H1 (cell line): ENCODE data around the gene SLC2A14. TPM values are rescaled to one million over a fixed set of nuclear protein-coding genes. Genes with fewer than 3 reads are reported as not detected.

Experiments used
- CTCF ChIA-PET: fragments of 300-600 bp; sonication (Branson Sonifier 250); formaldehyde crosslinking; loops from one replicate; lab custom pipeline; 2021; ENCODE audit not compliant: partially characterized antibody; lab: Charles Lee
- POLR2A ChIA-PET: fragments of 300-600 bp; sonication (Branson Sonifier 250); formaldehyde crosslinking; loops from one replicate; lab custom pipeline; 2021; ENCODE audit warnings: inconsistent platforms; ENCODE audit not compliant: partially characterized antibody; lab: Charles Lee
- DNase-seq, 2 experiments: peaks; one replicate each; pipeline versions ENCODE4 v3.0.0 to v3.0.0-alpha.2; 2010 to 2022; ENCODE audit warnings: low spot score in 2 of 2, low read depth in 1 of 2, mixed read lengths in 1 of 2
- FAIRE-seq: peaks from 2 replicates; lab custom pipeline; 2011; peaks lifted over from hg19 to GRCh38; lab: Jason Lieb, UNC
- H2AFZ ChIP-seq: 2 replicates; pipeline ENCODE4 v1.8.1; 2012; ENCODE audit warnings: low read length, inconsistent platforms
- H2AK5ac ChIP-seq: 2 replicates; pipeline ENCODE4 v1.6.1; 2013; ENCODE audit warnings: low read depth, low read length
- H2BK120ac ChIP-seq: replicated peaks from 2 replicates; pipeline ENCODE3; 2013; ENCODE audit warnings: low read depth, low read length, inconsistent platforms
- H2BK12ac ChIP-seq: 2 replicates; pipeline ENCODE4 v1.6.1; 2013; ENCODE audit warnings: low read depth, low read length
- H2BK15ac ChIP-seq: 2 replicates; pipeline ENCODE4 v1.6.1; 2013; ENCODE audit warnings: low read length
- H2BK20ac ChIP-seq: 2 replicates; pipeline ENCODE4 v1.6.1; 2013; ENCODE audit warnings: low read length
- H2BK5ac ChIP-seq: 2 replicates; pipeline ENCODE4 v1.6.1; 2013; ENCODE audit warnings: low read depth, low read length
- H3K14ac ChIP-seq: 2 replicates; pipeline ENCODE4 v1.6.1; 2013; ENCODE audit warnings: inconsistent platforms; ENCODE audit not compliant: insufficient read length
- H3K18ac ChIP-seq: 2 replicates; pipeline ENCODE4 v1.6.1; 2013; ENCODE audit warnings: low read length; ENCODE audit errors: extremely low read depth
- H3K23ac ChIP-seq: 2 replicates; pipeline ENCODE4 v1.6.1; 2013; ENCODE audit warnings: inconsistent platforms; ENCODE audit not compliant: insufficient read length
- H3K23me2 ChIP-seq: 2 replicates; pipeline ENCODE4 v1.6.1; 2013; ENCODE audit warnings: low read depth, low read length
- H3K27ac ChIP-seq: 2 replicates; pipeline ENCODE4 v1.6.1; 2011; ENCODE audit warnings: low read depth, low read length, inconsistent platforms
- H3K27me3 ChIP-seq, 4 experiments: replicated peaks in 1 of 4; 1 replicate in 1 of 4; 2 replicates in 3 of 4; pipeline versions ENCODE4 v1.6.1 to v1.8.1; 2011 to 2013; ENCODE audit warnings: low read length in 3 of 4, mild to moderate bottlenecking in 3 of 4, inconsistent platforms in 2 of 4, mixed read lengths in 2 of 4, moderate library complexity in 1 of 4; ENCODE audit not compliant: control insufficient read depth in 3 of 4, insufficient read depth in 3 of 4; ENCODE audit errors: extremely low read depth in 1 of 4
- H3K36me3 ChIP-seq, 4 experiments: 2 replicates each; pipeline versions ENCODE4 v1.6.1 to v1.8.1; 2011 to 2013; ENCODE audit warnings: mild to moderate bottlenecking in 4 of 4, low read length in 3 of 4, moderate library complexity in 2 of 4, control low read depth in 1 of 4, inconsistent platforms in 1 of 4; ENCODE audit not compliant: insufficient read depth in 4 of 4, control insufficient read depth in 2 of 4
- H3K4ac ChIP-seq: replicated peaks from 2 replicates; pipeline ENCODE3; 2013; ENCODE audit warnings: low read length, low read depth, mixed read lengths, inconsistent platforms; ENCODE audit not compliant: insufficient read length
- H3K4me1 ChIP-seq, 4 experiments: replicated peaks in 1 of 4; 1 replicate in 1 of 4; 2 replicates in 3 of 4; pipeline versions ENCODE4 v1.6.1 to v1.8.1; 2011 to 2013; ENCODE audit warnings: low read length in 3 of 4, inconsistent platforms in 2 of 4, mixed read lengths in 1 of 4; ENCODE audit not compliant: insufficient read depth in 4 of 4, control insufficient read depth in 3 of 4
- H3K4me2 ChIP-seq, 2 experiments: 2 replicates each; pipeline versions ENCODE4 v1.6.1 to v1.8.1; 2011 to 2013; ENCODE audit warnings: low read depth in 2 of 2, low read length in 2 of 2, control low read depth in 1 of 2, inconsistent platforms in 1 of 2, mild to moderate bottlenecking in 1 of 2; ENCODE audit not compliant: insufficient read depth in 1 of 2
- H3K4me3 ChIP-seq, 4 experiments: fragments of 200-600, 300-600 bp in 1 of 4; sonication (generic), shearing (Covaris generic), sonication (Bioruptor Twin) in 1 of 4; 2 replicates each; pipeline versions ENCODE4 v1.5.1 to v1.8.1; 2011 to 2016; ENCODE audit warnings: low read length in 4 of 4, low read depth in 3 of 4, control low read depth in 2 of 4, inconsistent platforms in 2 of 4, mild to moderate bottlenecking in 2 of 4, mixed read lengths in 1 of 4, moderate library complexity in 1 of 4; ENCODE audit not compliant: insufficient read depth in 2 of 4; ENCODE audit errors: extremely low read depth in 1 of 4
- H3K56ac ChIP-seq: replicated peaks from 2 replicates; pipeline ENCODE3; 2013; ENCODE audit warnings: low read depth, mild to moderate bottlenecking, mixed read lengths, low read length, inconsistent platforms; ENCODE audit not compliant: insufficient read length
- H3K79me1 ChIP-seq: 2 replicates; pipeline ENCODE4 v1.6.1; 2013; ENCODE audit warnings: low read depth, low read length, control low read depth
- H3K79me2 ChIP-seq, 2 experiments: 2 replicates each; pipeline versions ENCODE4 v1.6.1 to v1.8.1; 2012 to 2013; ENCODE audit warnings: low read length in 2 of 2, mild to moderate bottlenecking in 2 of 2, inconsistent platforms in 1 of 2; ENCODE audit not compliant: insufficient read depth in 2 of 2, control insufficient read depth in 1 of 2
- H3K9ac ChIP-seq, 4 experiments: replicated peaks in 1 of 4; 1 replicate in 1 of 4; 2 replicates in 3 of 4; pipeline versions ENCODE4 v1.6.1 to v1.8.1; 2011 to 2013; ENCODE audit warnings: low read depth in 3 of 4, low read length in 3 of 4, control low read depth in 2 of 4, mild to moderate bottlenecking in 2 of 4, moderate library complexity in 2 of 4, inconsistent platforms in 1 of 4; ENCODE audit errors: extremely low read depth in 1 of 4
- H3K9me3 ChIP-seq, 2 experiments: 2 replicates each; pipeline versions ENCODE4 v1.6.1 to v1.8.1; 2012 to 2013; ENCODE audit warnings: mild to moderate bottlenecking in 2 of 2, moderate library complexity in 2 of 2, control low read depth in 1 of 2, inconsistent platforms in 1 of 2, low read depth in 1 of 2, low read length in 1 of 2, mixed read lengths in 1 of 2; ENCODE audit not compliant: insufficient read depth in 2 of 2
- H4K20me1 ChIP-seq, 2 experiments: replicated peaks in 1 of 2; 2 replicates each; pipeline versions ENCODE3 to v1.8.1; 2011 to 2013; ENCODE audit warnings: inconsistent platforms in 2 of 2, low read length in 2 of 2, mild to moderate bottlenecking in 1 of 2; ENCODE audit not compliant: insufficient read depth in 2 of 2, control insufficient read depth in 1 of 2
- H4K5ac ChIP-seq: 2 replicates; pipeline ENCODE4 v1.6.1; 2013; ENCODE audit warnings: low read length, low read depth, mixed read lengths, inconsistent platforms; ENCODE audit not compliant: insufficient read length
- H4K8ac ChIP-seq: 2 replicates; pipeline ENCODE4 v1.8.0; 2013; ENCODE audit warnings: mild to moderate bottlenecking, moderate library complexity, low read length, inconsistent platforms; ENCODE audit not compliant: insufficient read depth; ENCODE audit errors: extremely low read depth
- H4K91ac ChIP-seq: replicated peaks from 2 replicates; pipeline ENCODE3; 2013; ENCODE audit warnings: low read length, mixed read lengths, inconsistent platforms; ENCODE audit not compliant: insufficient read length
- CREB1 ChIP-seq: IDR thresholded peaks from 2 replicates; pipeline ENCODE4 v1.6.1; 2012; ENCODE audit warnings: inconsistent platforms
- GTF2F1 ChIP-seq: IDR thresholded peaks from 2 replicates; pipeline ENCODE4 v1.6.1; 2012; ENCODE audit warnings: low read depth, low read length, improper control_type of control experiment, borderline replicate concordance
- JUND ChIP-seq: IDR thresholded peaks from 2 replicates; pipeline ENCODE4 v1.6.1; 2011; ENCODE audit warnings: mild to moderate bottlenecking, improper control_type of control experiment, low read length
- RAD21 ChIP-seq, 2 experiments: IDR thresholded peaks in 1 of 2; conservative IDR thresholded peaks in 1 of 2; 2 replicates each; pipeline ENCODE4 v1.6.1; 2011; ENCODE audit warnings: low read depth in 2 of 2, low read length in 2 of 2, improper control_type of control experiment in 1 of 2, inconsistent platforms in 1 of 2, mild to moderate bottlenecking in 1 of 2, moderate library complexity in 1 of 2
- SAP30 ChIP-seq: fragments of 300-600 bp; sonication (generic); IDR thresholded peaks from 2 replicates; pipeline ENCODE4 v1.7.1; 2012; ENCODE audit warnings: low read length, moderate library complexity, mild to moderate bottlenecking, inconsistent platforms; ENCODE audit not compliant: insufficient read depth, insufficient replicate concordance
- SIRT6 ChIP-seq: IDR thresholded peaks from one replicate; pipeline ENCODE4 v1.7.1; 2012; ENCODE audit warnings: low read length, inconsistent platforms
- SUZ12 ChIP-seq: fragments of 200-600 bp; sonication (generic); IDR thresholded peaks from 2 replicates; pipeline ENCODE4 v1.6.1; 2012; ENCODE audit warnings: mild to moderate bottlenecking, inconsistent platforms, low read length, moderate library complexity, mixed read lengths
- WGBS, 2 experiments: shearing (Covaris generic) in 1 of 2; methylation state at CpG; one replicate each; pipeline versions ENCODE4 v1.1.6 to v1.1.7; 2013 to 2015; ENCODE audit warnings: low lambda C conversion rate in 2 of 2, mixed read lengths in 2 of 2, inconsistent platforms in 1 of 2, low coverage in 1 of 2, missing lambda C conversion rate in 1 of 2; ENCODE audit not compliant: insufficient replicate concordance in 2 of 2, insufficient coverage in 1 of 2, insufficient read length in 1 of 2; ENCODE audit errors: extremely low coverage in 1 of 2, missing lambda C conversion rate in 1 of 2; 5-methylcytosine and 5-hydroxymethylcytosine counted together
- polyA plus RNA-seq, 7 experiments: library from polyadenylated mRNA; depleted of rRNA in 3 of 7; stranded (reverse) in 5 of 7; unstranded in 2 of 7; fragments of >200 nt in 5 of 7; fragments of 200-250 nt in 2 of 7; gene quantifications; 1 replicate in 5 of 7; 2 replicates in 1 of 7; 4 replicates in 1 of 7; pipeline versions ENCODE4 v1.2.1 to v1.2.3, GENCODE V29; 2011 to 2013; ENCODE audit warnings: missing spikeins in 2 of 7, mixed read lengths in 2 of 7
- total RNA-seq: library from RNA; stranded (reverse); fragmentation: NEBNext Ultra II Directional; extraction: Animal tissue kit (Norgen Biotek cat#: 25700); gene quantifications from 2 replicates; pipeline ENCODE4 v1.2.1, GENCODE V29; 2021
- TF ChIP-seq, protein P1 (sequence below): IDR thresholded peaks from 2 replicates; pipeline ENCODE4 v1.6.1; 2011; ENCODE audit warnings: low read depth, mild to moderate bottlenecking, low read length; ENCODE audit not compliant: insufficient read depth
- TF ChIP-seq, protein P2 (sequence below), 3 experiments: IDR thresholded peaks; 1 replicate in 2 of 3; 2 replicates in 1 of 3; pipeline versions ENCODE4 v1.5.1 to v1.6.1; 2011; ENCODE audit warnings: low read length in 3 of 3, mild to moderate bottlenecking in 3 of 3, inconsistent platforms in 2 of 3, low read depth in 1 of 3, moderate library complexity in 1 of 3; ENCODE audit not compliant: insufficient read depth in 1 of 3; ENCODE audit errors: control extremely low read depth in 1 of 3

SLC2A14 gene
- total and polyA plus RNA-seq, 2 of the 8 experiments (the other 6 are each of a cell fraction or from before 2014, with no cell fraction given): 11.1 to 19.3 TPM

DNA sequence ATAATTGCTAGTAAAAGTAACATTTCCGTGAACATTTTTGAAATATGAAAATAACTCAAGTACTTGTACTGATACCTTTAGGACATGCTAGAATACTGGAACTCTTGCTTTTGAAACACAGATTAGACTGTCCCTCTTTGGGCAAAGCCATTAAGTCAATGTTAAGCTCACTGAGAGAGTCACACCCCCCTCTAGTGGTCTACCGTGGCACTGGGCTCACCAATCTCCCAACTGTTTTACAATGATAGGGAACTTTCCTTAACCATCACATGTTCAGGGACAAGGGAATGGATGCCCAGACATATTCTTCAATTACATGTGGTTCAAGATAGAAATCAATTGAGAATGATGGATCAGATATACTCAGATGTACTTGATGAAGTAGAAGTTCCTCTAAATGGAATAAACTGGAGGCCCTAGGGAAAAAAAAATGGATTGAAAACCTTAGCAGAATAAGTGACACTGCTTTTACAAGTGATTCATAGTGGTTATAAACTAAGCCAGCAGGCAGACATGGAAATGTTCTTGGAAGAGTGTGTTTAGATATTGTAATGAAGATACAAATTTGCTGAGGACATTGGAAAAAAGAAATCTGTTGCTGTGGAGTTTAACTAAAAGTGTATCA is 65.7 kb downstream of the SLC2A14 start:
- Histone ChIP-seq H3K4ac (no peak overlapping the region), H3K79me1 (no peaks in the 10 kb centered on the region), H4K5ac (no peak overlapping the region), H2BK12ac (no peak overlapping the region), H2AK5ac (no peak overlapping the region), H3K56ac (no peak overlapping the region), H3K14ac (no peak overlapping the region), H2AFZ (no peak overlapping the region), H2BK120ac (no peak overlapping the region), H2BK5ac (no peak overlapping the region), H4K20me1 (no peaks in the 10 kb centered on the region), H2BK20ac (no peak overlapping the region), H3K4me3 (no peak overlapping the region), H3K27ac (no peak overlapping the region), H3K23ac (no peak overlapping the region), H3K27me3 (no peaks in the 10 kb centered on the region), H3K79me2 (no peaks in the 10 kb centered on the region), H3K4me1 (no peaks in the 10 kb centered on the region), H3K23me2 (no peaks in the 10 kb centered on the region), H3K36me3 (no peaks in the 10 kb centered on the region), H3K18ac (no peak overlapping the region), H4K91ac (no peak overlapping the region), H3K4me2 (no peak overlapping the region), H2BK15ac (no peak overlapping the region), H4K8ac (no peak overlapping the region), H3K9ac (no peak overlapping the region), H3K9me3 (no peaks in the 10 kb centered on the region)
- FAIRE-seq: peak; percentile 99
- DNase-seq: peak; percentile 75 to 95
- WGBS, 2 experiments: 0% methylated on average over 2 of the region's 2 CpGs; no CpG with 5 or more reads in 1 of the 2 experiments
- ChIA-PET POLR2A (interaction anchor here (0.6 to 4.0 kb wide), 6 partner anchors 19 to 165 kb away, joined by 3 to 13 read pairs (median 4); partner anchors contain the start of gene NANOG), CTCF (interaction anchor here (0.5 to 14.2 kb wide), 33 partner anchors 11 to 271 kb away, joined by 3 to 128 read pairs (median 4); partner anchors contain the start of genes GDF3 and NANOGNB)
- TF ChIP-seq SIRT6: no peak
- TF ChIP-seq SUZ12: no peak
- TF ChIP-seq, protein P1, sequence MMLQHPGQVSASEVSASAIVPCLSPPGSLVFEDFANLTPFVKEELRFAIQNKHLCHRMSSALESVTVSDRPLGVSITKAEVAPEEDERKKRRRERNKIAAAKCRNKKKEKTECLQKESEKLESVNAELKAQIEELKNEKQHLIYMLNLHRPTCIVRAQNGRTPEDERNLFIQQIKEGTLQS: no peak
- TF ChIP-seq JUND: no peak
- no peak for TF ChIP-seq CREB1
- TF ChIP-seq GTF2F1: no peak
- TF ChIP-seq SAP30: no peak
- TF ChIP-seq RAD21 (IDR thresholded peaks at IDR 0.05 in 1 of 2, conservative IDR thresholded peaks at IDR 0.05 in 1 of 2; ENCODE audit: low read depth in 2 of 2, low read length in 2 of 2): peak; percentile 99 to 100
- TF ChIP-seq, protein P2, sequence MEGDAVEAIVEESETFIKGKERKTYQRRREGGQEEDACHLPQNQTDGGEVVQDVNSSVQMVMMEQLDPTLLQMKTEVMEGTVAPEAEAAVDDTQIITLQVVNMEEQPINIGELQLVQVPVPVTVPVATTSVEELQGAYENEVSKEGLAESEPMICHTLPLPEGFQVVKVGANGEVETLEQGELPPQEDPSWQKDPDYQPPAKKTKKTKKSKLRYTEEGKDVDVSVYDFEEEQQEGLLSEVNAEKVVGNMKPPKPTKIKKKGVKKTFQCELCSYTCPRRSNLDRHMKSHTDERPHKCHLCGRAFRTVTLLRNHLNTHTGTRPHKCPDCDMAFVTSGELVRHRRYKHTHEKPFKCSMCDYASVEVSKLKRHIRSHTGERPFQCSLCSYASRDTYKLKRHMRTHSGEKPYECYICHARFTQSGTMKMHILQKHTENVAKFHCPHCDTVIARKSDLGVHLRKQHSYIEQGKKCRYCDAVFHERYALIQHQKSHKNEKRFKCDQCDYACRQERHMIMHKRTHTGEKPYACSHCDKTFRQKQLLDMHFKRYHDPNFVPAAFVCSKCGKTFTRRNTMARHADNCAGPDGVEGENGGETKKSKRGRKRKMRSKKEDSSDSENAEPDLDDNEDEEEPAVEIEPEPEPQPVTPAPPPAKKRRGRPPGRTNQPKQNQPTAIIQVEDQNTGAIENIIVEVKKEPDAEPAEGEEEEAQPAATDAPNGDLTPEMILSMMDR (IDR thresholded peaks at IDR 0.05; ENCODE audit: control extremely low read depth in 1 of 3, insufficient read depth in 1 of 3, low read depth in 1 of 3, low read length in 3 of 3): peak; percentile 72 to 99 (median 95)
